Left lobe of liver (tissue), 2 donors: ENCODE results near the gene ASMTL. TPM values are rescaled to one million over a fixed set of nuclear protein-coding genes. Genes with fewer than 3 reads are reported as not detected.
A peak's percentile ranks its signal among the peaks of the same experiment; 100 is the strongest.
"Not testable (repeated sequence)": the region's sequence is repeated elsewhere in the genome, so short reads cannot be mapped to it uniquely, and the experiment has no call there.

Source experiments
- ATAC-seq: fragments of 200-7000 bp; cut with Tn5 transposase; one replicate; pipeline ENCODE4 v1.9.1; 2020; ENCODE audit warnings: mild to moderate bottlenecking, moderate library complexity
- DNase-seq: peaks from one replicate; pipeline ENCODE4 v3.0.0-alpha.2; 2020; ENCODE audit warnings: low spot score
- total RNA-seq: library from RNA; stranded (reverse); gene quantifications from one replicate; pipeline ENCODE4 v1.2.1, GENCODE V29; 2021
- donor health status: DM: no; HTN: no; CAD: no; lungs with moderate emphysema.
- donor health status: DM: no; HTN: yes; CAD: no.

The ASMTL gene
- total RNA-seq, 1 donor from 2014 or later, result 31.4 TPM

DNA sequence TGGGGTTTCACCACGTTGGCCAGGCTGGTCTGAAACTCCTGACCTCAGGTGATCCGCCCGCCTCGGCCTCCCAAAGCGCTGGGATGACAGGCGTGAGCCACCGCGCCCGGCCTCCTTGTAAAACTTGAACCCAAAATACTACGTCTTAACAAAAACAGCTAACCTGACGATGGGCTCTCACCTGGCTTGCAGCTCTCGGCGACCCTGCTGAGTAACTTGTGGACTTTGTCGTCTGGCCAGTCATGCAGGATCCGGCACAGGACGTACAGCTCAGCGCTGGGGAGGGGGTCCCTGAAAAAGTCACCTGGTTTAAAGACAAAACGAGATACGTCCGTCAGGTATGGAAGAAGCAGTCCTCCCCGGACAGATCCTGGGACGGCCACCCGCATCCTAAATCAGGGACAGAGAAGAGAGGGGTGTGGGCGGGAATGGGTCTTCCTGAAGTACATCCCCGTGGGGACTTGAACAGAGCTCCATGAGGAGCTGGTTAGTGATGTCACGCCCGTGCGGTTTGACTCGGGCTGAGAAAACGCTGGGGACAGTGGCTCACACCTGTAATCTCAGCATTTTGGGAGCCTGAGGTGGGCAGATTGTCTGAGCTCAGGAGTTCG, 40.1 kb downstream of the ASMTL start:
- no peak for ATAC-seq
- DNase-seq, result no peak

DNA sequence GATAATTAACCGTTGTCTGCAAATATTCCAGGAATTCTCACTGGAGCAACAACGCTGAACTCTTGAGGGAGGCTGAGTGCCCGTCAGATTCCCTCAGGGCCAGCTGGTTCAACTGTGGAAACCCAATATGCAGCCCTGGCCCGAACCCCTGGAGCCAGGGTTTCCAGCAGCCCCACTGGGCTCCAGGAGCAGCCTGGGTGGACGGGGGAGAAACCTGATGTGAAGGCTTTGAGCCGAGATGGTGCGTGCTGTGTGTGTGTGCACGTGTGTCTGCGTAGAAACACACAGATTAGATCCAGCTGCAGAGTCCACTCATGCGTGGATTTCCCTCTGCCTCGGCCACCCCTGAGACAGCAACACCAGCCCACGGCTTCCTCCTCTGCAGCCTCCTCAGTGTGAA, 41.4 kb downstream of the ASMTL start:
- ATAC-seq (no peak), DNase-seq (no peak)

DNA sequence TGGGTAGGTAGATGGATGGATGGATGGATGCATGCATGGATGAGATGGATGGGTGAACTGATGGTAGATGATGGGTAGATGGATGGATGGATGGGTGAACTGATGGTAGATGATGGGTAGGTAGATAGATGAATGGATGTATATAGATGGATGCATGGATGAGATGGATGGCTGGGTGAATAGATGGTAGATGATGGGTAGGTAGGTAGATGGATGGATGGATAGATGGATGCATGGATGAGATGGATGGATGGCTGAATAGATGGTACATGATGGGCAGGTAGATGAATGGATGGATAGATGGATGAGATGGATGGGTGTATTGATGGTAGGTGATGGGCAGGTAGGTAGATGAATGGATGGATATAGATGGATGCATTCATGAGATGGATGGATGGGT, 45.7 kb downstream of the ASMTL start:
- no peak for ATAC-seq
- DNase-seq, result no peak

DNA sequence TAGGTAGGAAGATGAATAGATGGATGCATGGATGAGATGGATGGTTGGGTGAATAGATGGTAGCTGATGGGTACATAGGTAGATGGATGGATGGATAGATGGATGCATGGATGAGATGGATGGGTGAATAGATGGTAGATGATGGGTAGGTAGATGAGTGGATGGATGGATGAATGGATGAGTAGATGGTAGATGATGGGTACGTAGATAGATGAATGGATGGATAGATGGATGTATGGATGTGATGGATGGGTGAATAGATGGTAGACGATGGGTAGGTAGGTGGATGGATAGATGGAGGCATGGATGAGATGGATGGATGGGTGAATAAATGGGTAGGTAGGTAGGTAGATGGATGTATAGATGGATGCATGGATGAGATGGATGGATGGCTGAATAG, 46.9 kb downstream of the ASMTL start:
- not testable (repeated sequence) for DNase-seq, ATAC-seq

DNA sequence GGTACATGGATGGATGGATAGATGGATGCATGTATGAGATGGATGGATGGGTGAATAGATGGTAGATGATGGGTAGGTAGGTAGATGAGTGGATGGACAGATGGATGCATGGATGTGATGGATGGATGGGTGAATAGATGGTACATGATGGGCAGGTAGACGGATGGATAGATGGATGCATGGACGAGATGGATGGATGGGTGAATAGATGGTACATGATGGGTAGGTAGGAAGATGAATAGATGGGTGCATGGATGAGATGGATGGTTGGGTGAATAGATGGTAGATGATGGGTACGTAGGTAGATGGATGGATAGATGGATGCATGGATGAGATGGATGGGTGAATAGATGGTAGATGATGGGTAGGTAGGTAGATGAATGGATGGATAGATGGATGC, 48.8 kb downstream of the ASMTL start:
- DNase-seq, ATAC-seq: not testable (repeated sequence)

DNA sequence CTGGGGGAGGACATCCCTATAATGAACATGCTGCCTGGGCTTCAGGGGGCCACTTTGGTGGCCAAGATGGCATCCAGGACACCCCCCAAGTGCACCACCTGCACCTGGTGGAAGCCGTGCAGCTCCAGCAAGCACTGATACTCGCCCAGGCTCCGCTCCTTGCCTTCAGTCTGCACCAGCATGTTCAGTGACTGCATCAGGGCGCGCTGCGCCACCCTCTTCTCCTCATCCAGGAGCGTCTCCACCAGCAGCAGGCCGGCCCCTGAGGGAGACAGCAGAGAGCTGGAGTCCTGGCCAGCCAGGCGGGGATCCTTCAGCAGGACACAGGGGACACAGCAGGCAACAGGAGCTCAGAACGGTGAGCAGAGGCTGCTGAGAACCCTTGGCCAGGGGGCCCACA, 49.5 kb downstream of the ASMTL start:
- DNase-seq (no peak), ATAC-seq (no peak)

DNA sequence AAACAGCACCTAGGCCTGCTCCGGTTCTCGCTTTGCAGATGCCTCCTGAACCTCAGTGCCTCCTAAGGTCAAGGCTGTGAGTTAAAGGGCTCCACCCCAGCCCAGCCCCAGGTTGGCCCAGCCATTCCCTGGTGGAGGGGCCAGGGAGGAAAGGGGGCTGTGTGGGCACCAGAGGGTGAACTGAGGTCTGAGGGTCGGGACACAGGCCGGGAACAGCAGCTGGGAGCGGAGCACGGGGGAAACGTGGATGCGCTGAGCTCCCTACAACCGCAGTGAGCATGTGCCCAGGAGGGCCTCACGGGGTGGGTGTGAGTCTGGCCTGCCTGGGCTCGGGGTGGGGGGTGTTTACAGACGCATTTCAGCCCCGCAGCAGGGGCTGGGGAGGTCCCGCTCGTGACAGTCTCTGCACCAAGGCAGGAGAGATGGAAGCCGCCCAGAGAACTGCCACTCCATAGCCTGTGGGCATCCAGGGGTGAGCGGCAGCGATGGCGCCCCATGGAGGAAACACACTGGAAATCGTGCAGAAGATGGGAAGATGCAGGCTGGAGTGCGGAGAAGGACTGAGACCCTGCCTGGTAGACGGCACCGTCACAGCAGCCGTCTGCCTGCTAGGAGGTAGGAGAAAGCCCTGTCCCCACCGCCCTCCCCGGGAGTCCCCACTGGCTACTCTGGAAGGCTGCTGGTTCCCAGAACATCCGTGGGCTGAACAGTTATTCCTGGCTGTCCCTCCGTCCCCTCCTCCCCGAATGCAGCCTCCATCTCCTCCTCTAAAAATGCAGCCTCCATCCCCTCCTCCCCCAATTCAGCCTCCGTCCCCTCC, 50.9 kb downstream of the ASMTL start:
- ATAC-seq (peak; percentile 10), DNase-seq (no peak)

DNA sequence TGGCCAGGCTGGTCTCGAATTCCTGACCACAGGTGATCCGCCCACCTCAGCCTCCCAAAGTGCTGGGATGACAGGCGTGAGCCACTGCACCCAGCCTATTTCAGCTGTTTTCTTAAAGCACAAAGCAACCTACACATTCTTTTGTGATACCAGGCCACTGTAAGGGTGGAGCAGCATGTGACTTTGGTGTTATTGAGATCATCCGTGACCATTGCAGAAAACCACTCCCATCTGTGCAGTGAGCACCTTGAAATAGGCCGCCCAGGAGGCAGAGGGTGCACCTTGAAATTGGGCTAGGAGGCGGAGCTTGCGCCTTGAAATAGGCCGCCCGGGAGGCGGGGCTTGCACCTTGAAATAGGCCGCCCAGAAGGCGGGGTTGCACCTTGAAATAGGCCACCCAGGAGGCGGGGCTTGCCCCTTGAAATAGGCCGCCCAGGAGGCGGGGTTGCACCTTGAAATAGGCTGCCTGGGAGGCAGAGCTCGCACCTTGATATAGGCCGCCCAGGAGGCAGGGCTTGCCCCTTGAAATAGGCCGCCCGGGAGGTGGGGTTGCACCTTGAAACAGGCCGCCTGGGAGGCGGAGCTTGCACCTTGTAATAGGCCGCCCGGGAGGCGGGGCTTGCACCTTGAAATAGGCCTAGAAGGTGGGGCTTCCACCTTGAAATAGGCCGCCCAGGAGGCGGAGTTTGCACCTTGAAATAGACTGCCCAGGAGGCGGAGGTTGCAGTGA, 51.8 kb downstream of the ASMTL start:
- DNase-seq (no peak), ATAC-seq (peak; percentile 47)

DNA sequence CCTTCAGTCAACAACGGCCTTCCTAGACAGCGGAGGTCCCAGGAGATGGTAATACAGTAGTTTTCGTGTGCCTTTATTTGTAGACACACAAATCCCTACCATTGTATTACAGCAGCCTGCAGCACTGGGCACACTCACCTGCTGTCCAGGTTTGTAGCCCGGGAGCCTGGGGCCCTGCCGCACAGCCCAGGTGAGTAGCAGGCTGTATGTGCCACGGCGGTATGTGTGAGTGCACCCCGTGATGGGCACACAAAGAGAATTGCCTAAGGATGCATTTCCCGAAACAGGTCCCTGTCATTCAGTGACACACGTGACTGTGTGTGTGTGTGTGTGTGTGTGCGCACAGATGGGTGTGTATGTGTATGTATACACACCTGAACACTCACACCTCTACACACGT, 52.7 kb downstream of the ASMTL start:
- DNase-seq (no peak), ATAC-seq (no peak)

DNA sequence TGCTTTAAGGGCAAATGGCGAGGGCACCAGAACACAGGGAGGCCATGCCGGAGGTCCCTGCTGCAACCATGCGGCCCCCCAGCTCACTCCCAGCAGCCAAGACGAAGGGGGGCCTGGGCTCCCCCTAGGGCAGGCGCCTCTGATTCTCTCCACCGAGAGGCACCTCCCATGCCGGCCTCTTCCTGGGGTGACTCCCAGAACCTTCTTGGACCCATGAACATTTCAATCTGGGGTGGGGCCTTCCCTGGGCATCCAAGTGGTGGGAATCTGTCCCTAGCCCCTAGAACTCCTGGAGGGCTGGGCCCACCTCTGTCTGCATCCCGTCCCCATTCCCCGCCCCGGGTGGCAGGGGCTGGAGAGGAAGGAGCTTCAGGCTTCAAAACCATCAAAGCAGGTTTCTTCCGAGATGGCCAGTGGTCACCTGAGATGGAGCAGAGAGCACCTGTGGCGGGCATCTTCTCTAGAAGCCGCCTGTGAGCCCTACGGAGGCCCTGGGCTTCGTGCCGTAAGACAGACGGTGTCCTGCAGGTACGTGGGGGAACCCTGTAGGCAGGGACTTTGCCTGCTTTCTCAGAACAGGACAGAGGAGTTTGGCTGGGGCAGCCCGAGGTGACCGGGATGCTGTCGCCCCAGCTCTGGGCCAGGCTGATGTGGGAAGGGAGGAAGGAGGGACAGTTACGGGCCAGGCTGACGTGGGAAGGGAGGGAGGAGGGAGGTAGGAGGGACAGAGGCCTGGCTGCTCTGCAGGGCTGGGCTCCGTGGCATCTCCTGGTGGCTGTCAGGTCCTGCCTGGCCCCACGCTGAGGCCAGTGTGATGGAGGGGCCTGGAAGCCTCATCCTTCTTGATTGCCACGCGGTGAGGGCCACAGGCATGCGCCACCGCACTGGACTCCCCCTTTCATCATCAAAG, 54.0 kb downstream of the ASMTL start:
- DNase-seq (no peak), ATAC-seq (peak; percentile 13)

DNA sequence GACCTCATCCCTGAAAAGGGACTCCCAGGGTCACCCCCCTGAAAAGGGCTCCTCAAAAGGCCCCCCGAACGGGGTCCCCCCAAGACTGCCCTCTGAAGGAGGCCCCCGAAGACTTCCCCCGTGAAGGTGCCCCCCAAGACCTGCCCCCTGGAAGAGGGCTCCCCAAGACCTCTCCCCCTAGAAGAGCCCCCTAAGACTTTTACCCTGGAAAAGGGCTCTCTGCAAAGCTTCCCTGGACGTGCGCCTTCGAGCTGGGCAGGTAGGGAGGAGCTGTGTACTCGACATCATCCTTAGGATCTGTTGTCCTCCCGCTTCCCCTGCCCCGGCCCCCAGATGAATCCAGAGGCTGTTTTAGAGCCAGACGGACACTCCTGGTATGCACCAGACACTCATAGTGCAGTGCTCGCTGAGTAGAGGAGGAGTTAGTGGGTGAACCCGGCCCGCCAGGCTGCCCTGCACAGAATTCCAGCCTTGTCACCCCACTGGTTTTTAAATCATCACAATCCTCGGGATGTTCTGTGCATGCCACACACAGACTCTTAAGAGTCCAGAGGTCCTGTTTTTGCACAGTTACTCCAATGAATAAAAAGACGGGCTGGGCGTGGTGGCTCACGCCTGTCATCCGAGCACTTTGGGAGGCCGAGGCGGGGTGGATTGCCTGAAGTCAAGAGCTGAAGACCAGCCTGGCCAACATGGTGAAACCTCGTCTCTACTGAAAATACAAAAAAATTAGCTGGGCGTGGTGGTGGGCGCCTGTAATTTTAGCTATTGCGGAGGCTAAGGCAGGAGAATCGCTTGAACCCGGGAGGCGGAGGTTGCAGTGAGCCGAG, 55.1 kb downstream of the ASMTL start:
- no peak for ATAC-seq
- DNase-seq, result no peak

DNA sequence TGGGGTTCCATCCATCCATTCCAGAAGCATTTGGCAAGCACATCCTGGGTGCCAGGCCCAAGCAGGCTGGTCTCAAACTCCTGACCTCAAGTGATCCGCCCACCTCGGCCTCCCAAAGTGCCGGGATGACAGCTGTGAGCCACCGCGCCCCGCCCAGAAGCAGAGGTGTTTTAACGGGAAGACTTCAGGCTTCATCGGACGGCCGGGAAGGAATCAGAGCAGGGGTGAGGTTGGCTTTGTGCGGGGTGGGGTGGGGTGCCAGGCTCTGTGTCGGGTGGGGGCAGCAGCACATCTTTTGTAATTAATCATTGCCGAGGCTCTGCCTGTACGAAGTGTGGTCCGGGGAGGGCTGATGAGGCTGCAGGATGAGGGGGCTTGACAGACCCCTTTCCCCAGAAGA, 55.7 kb downstream of the ASMTL start:
- no peak for DNase-seq
- no peak for ATAC-seq

DNA sequence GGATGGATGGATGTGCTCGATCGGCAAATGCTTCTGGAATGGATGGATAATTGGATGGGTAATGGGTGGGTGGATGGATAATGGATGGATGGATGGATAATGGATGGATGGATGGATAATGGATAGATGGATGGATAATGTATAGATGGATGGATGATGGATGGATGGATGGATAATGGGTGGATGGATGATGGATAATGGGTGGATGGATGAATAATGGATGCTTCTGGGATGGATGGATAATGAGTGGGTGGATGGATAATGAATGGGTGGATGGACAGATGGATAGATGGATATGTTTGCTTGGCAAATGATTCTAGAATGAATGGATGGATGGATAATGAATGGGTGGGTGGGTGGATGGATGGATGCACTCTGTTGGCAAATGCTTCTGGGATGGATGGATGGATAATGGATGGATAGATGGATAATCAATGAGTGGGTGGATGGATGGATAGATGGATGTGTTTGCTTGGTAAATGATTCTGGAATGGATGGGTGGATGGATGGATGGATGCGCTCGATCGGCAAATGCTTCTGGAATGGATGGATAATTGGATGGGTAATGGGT, 57.0 kb downstream of the ASMTL start:
- DNase-seq (no peak), ATAC-seq (no peak)

DNA sequence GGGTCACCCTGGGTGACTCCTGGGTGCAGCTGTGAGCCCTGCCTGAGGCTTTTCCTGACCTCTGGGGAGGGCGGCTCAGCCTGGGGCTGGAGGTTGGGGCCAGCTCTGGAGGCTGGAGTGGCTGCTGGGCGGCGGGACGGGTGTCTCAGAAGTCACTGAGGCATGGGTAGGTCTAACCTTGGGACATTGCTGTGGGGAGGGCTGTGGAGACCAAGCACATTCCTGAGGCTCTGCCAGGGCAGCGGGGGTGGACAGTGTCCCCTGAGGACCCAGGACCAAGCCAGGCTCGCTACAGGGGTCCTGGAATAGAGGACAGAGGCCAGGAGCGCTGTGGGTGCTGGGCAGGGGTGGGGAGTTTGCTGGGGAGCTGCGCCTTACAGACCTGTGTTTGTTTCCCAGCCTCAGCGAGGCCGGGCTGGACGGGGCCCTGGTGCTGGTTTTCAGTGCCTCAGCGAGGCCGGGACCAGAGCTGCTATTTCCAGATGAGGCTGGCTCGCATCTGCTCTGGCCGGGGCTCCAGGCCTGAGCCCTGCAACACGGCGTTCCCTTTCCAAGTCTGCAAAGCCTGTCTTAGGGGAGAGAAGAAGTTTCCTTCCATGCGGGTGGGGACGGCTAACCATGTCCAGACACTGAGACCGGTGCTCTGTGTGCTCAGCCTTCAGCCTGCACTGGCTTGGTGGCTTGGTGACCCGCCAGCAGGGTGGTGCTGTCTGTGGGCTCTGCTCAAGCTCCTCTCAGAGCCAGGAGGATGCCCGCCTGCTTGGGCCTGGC, 57.8 kb downstream of the ASMTL start:
- ATAC-seq (no peak), DNase-seq (no peak)

DNA sequence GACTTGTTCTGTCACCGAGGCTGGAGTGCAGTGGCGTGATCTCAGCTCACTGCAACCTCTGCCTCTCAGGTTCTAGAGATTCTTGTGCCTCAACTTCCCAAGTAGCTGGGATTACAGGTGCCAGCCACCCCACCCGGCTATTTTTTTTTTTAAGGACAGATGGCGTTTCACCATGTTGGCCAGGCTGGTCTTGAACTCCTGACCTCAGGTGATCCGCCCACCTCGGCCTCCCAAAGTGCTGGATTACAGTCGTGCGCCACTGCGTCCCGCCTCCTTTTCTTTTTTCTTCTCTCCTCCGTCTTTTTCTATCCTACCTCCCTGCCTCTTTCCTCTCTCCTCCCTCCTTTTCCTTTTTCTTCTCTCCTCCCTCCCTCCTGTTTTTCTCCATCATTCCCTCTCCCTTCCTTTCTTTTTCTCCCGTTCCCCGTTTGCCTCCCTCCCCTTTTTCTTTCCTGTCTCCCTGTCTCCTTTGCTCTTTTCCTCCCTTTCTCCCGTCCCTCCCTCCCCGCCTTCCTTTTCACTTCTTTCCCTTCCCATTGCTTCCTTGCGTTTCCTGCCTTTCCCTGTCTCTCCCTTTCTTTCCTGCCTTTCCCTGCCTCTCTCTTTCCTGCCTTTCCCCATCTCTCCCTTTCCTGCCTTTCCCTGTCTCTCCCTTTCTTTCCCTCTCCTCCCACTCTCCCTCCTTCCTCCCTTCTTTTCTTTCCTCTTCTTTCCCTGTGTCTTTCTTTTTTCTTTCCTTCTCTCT, 58.7 kb downstream of the ASMTL start:
- ATAC-seq (no peak), DNase-seq (no peak)

DNA sequence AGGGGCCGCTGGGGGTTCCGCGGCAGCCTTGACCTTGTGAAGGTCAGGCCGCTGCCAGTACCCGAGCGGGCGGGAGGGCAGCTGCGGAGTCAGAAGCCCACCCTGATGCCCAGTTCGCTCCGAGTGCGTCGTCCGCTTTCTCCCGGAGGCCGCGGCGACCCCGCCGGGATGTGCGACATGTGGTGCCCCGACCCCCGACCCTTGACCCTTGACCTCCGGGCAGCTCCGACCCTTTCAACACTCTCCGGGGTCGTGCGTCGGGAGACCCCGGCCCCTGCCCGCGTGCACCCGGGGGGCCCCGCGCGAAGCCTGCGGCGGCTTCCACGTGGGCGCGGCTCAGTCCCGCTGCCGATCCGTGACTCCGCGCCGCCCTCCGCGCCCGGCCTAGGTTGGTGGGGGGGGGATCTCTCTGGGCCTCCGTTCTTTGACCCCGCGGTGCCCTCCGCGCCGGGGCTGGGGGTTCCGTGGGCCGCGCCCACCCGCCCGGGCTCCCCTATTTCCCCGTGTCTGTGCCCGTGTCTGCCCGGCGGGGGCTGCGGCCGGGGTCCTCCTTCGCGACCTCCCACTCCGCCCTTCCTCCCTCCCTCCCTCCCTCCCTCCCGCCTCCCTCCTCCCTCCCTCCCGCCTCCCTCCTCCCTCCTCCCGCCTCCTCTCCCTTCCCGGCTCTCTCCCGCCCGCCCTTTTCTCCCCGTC, 60.2 kb downstream of the ASMTL start:
- DNase-seq (peak; percentile 65), ATAC-seq (peak; percentile 66)

DNA sequence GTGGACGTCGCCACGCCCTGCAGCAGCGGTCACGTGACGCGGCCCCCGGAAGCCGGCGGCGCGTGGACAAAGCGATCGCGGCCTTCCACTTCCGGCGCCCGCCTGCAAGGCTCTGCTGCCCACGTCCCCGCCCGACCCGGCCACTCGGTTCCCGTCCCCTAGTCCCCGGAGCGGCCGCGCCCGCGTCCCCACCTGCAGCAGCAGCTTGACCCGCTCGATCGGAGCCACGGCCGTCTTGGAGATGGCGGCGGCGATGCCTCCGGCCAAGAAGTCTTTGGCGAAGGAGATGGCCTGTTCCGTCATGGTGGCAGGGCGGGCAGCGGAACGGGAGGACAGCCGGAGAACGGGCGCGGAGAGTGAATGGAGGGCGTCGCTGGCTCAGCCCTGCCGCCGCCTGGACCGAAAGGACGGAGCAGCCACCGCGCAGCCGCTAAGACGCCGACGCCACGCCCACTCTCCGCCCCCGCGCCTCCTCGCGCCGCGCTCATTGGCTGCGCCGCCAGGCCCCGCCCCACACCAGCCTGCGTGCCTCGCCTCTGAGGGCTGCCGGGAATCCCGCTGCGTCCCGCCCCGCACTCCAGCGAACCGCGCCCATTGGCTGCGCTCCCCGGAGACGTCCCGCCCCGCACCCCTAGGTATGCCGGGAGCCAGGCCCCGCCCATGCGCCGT, 60.9 kb downstream of the ASMTL start, which contains the start of gene SLC25A6:
Gene SLC25A6, minus strand, starts transcription at position 407 of the 669 bp plus-strand sequence. Its CDS starts 104 bp downstream, at position 303.
- DNase-seq (peak; percentile 100), ATAC-seq (peak; percentile 90)
